HEK293T (cell line): ENCODE measurements around the gene PPP4R4.

ENCODE experiments used
- ARNT ChIP-seq: fragments of 450-650 bp; IDR thresholded peaks from 2 replicates; pipeline ENCODE4 v1.6.1; 2017; ENCODE audit warnings: mild to moderate bottlenecking
- BHLHE40 ChIP-seq: fragments of 450-650 bp; IDR thresholded peaks from 2 replicates; pipeline ENCODE4 v1.6.1; 2016; ENCODE audit warnings: mild to moderate bottlenecking, moderate library complexity, borderline replicate concordance
- CTBP1 ChIP-seq: fragments of 450-650 bp; IDR thresholded peaks from 2 replicates; pipeline ENCODE4 v1.6.1; 2016; ENCODE audit warnings: borderline replicate concordance
- FOXA1 ChIP-seq: fragments of 450-650 bp; IDR thresholded peaks from 2 replicates; pipeline ENCODE4 v1.6.1; 2016; ENCODE audit warnings: mild to moderate bottlenecking
- FOXM1 ChIP-seq: fragments of 450-650 bp; IDR thresholded peaks from 2 replicates; pipeline ENCODE4 v1.6.1; 2017; ENCODE audit warnings: mild to moderate bottlenecking, borderline replicate concordance
- L3MBTL2 ChIP-seq: fragments of 450-650 bp; conservative IDR thresholded peaks from 2 replicates; pipeline ENCODE4 v1.6.1; 2016; ENCODE audit warnings: mild to moderate bottlenecking
- NFRKB ChIP-seq: fragments of 450-650 bp; IDR thresholded peaks from 2 replicates; pipeline ENCODE4 v1.6.1; 2016; ENCODE audit warnings: mild to moderate bottlenecking, moderate library complexity
- SP1 ChIP-seq: fragments of 450-650 bp; IDR thresholded peaks from 2 replicates; pipeline ENCODE4 v1.6.1; 2017

DNA sequence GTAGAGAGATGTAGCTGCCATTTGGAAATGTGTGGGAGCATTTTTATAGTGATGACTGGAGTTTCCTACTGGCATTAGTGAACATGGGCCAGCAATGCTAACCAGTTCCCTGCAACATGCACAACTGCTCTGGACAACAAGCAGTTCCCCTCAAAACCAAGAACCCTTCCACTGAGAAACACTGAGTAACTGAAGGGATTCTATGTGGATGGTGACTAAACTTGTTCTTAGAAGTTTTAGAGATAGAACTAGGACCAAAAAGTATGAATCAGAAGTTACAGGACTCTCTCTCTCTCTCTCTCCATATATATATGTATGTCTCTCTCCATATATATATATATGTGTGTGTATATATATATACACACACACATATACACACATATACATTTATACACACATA, 111.0 kb downstream of the PPP4R4 start:
- TF ChIP-seq SP1 (no peak), FOXM1 (no peak), ARNT (no peak), L3MBTL2 (no peak), CTBP1 (no peak), FOXA1 (no peak), BHLHE40 (no peak), NFRKB (no peak)
